Keratinocyte (primary cell): Measurements from ENCODE around the gene CD34.

Source experiments
- EZH2 ChIP-seq: IDR thresholded peaks from one replicate; pipeline ENCODE4 v1.6.1; 2012; ENCODE audit warnings: inconsistent platforms, mild to moderate bottlenecking, low read length, moderate library complexity
- TF ChIP-seq, protein P1 (sequence below), 3 experiments: IDR thresholded peaks in 1 of 3; conservative IDR thresholded peaks in 1 of 3; optimal IDR thresholded peaks in 1 of 3; 2 replicates in 2 of 3; 3 replicates in 1 of 3; pipeline versions ENCODE3 to v1.5.1; 2011; ENCODE audit warnings: low read length in 3 of 3, mild to moderate bottlenecking in 3 of 3, moderate library complexity in 2 of 3, control low read depth in 1 of 3, inconsistent platforms in 1 of 3; ENCODE audit not compliant: insufficient read depth in 2 of 3; ENCODE audit errors: extremely low read depth in 1 of 3

DNA sequence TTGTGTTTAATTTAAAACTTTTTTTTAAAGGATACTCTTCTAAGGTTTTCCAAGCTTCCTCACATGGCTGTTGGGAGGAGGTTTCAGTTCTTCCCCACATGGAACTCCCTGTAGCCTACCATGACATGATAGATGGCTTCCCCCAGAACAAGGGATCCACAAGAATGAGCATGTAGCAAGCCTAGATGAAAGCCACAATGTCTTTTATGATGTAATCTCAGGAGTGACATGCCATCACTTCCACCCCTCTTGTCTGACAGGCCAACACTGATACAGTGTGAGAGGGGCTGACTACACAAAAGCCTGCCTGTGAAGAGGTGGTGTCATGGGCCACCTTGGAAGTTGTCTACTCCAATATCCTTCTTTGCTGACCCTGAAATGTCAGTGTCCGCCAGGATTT lies 32.0 kb downstream of the CD34 start:
- TF ChIP-seq, protein P1, sequence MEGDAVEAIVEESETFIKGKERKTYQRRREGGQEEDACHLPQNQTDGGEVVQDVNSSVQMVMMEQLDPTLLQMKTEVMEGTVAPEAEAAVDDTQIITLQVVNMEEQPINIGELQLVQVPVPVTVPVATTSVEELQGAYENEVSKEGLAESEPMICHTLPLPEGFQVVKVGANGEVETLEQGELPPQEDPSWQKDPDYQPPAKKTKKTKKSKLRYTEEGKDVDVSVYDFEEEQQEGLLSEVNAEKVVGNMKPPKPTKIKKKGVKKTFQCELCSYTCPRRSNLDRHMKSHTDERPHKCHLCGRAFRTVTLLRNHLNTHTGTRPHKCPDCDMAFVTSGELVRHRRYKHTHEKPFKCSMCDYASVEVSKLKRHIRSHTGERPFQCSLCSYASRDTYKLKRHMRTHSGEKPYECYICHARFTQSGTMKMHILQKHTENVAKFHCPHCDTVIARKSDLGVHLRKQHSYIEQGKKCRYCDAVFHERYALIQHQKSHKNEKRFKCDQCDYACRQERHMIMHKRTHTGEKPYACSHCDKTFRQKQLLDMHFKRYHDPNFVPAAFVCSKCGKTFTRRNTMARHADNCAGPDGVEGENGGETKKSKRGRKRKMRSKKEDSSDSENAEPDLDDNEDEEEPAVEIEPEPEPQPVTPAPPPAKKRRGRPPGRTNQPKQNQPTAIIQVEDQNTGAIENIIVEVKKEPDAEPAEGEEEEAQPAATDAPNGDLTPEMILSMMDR (optimal IDR thresholded peaks at IDR 0.05 in 1 of 3, IDR thresholded peaks at IDR 0.05 in 1 of 3, conservative IDR thresholded peaks at IDR 0.05 in 1 of 3; ENCODE audit: extremely low read depth in 1 of 3, insufficient read depth in 2 of 3, low read length in 3 of 3) = no peak
- no peak for TF ChIP-seq EZH2
